Measurements from ENCODE around the gene SPECC1L.
"Not testable (repeated sequence)": the region's sequence is repeated elsewhere in the genome, so short reads cannot be mapped to it uniquely, and the experiment has no call there.

SPECC1L gene

GRCh38 chr22:24289114-24289513, 18.5 kb downstream of the SPECC1L start:
- DNase-seq, result no peak

DNA sequence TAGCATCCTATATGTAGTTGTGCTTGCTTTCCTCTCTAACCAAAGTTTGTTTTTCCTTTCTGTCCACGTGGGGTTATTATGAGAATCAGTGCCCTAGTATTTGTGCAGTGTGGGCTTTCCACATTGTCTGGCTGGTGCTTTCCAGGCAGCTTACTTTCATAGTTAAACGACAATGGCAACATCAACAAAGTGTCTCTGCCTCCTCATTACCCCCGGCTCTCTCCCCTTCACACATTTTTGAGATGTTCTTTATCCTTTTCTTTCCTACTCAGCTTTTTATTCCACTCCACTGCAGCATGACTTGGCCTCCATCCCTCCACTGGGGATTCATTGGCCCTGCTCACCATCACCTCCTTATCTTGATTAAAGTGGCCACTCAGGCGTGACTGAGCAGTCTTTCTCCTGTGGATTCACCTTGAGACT, 19.1 kb downstream of the SPECC1L start:
- DNase-seq, result no peak

GRCh38 chr22:24290459-24290858, 19.8 kb downstream of the SPECC1L start:
- no peak for DNase-seq

GRCh38 chr22:24291515-24292201, 21.0 kb downstream of the SPECC1L start:
- DNase-seq, result no peak

GRCh38 chr22:24292202-24292830, 21.7 kb downstream of the SPECC1L start:
- not testable (repeated sequence) for DNase-seq

DNA sequence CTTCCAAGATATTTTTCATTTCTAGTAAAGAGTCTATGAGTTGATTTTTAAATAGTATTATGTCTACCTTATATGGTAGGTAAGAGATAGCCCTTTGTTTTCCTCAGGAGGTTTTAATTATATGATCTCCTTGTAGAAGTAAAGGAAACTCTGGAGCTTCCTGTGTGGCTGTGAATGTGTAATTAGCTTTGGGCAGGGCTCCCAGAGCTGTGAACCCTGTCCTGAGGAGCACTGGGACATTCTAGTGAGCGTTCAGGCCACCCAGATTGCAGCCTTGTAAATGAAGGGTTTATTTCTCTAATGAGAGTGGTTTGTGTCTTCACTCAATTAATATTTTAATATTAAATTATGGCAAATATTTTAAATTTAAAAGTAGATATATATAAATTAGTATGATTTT, 24.3 kb downstream of the SPECC1L start:
- not testable (repeated sequence) for DNase-seq

DNA sequence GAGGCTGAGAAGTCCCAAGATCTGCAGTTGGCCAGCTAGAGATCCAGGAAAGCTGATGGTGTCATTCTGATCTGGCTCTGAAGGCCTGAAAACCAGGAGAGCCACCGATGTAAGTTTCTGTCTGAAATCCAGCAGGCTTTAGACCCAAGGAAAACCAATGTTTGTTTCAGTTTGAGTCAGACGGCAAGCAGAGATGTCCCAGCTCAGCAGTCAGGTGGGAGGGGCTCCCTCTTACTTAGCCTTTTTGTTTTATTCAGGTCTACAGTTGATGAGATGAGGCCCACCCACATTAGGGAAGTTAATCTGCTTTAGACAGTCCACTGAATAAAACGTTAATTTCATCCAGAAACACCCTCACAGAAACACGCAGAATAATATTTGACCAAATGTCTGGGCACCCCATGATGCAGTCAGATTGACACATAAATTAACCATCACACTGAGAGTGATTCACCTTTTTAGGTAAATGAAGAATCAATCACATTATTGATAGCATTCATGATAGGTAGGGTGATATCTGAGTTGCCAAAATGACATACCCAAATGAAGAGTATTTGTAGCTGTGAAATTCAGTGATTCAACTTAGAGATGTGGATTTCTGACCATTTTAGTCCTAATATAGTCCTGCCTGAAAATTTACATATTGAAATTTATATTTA, 28.0 kb downstream of the SPECC1L start:
- DNase-seq, result not testable (repeated sequence)

DNA sequence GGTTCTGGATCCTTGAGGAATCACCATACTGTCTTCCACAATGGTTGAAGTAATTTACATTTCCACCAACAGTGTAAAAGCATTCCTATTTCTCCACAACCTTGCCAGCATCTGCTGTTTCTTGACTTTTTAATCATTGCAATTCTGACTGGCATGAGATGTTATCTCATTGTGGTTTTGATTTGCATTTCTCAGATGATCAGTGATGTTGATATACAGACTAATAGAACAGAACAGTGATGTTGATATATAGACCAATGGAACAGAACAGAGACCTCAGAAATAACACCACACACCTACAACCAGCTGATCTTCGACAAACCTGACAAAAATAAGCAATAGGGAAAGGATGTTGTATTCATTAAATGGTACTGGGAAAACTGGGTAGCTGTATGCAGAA, 29.9 kb downstream of the SPECC1L start:
- not testable (repeated sequence) for DNase-seq

DNA sequence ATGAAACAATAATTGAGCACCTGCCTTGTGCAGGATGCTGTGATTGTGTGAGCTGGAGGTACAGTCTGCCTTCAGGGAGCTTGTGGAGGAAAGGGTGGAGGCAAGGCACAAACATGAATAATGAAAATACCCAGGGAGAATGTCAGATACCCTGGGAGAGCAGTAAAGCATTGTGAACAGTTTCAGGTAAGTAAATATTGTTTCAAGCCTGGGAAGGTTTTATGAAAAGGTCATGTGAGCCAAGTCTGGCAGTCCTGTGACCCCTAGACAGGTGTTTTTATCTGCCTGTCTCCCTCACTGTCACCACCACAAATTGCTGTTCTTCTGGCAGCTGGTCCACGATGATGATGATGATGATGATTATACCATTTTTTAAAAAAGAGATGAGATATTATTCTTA, 32.0 kb downstream of the SPECC1L start:
- no peak for DNase-seq

GRCh38 chr22:24303007-24303406, 32.4 kb downstream of the SPECC1L start:
- no peak for DNase-seq

- no peak for DNase-seq
Observed at GRCh38 chr22:24304062-24304675, 33.5 kb downstream of the SPECC1L start.

DNA sequence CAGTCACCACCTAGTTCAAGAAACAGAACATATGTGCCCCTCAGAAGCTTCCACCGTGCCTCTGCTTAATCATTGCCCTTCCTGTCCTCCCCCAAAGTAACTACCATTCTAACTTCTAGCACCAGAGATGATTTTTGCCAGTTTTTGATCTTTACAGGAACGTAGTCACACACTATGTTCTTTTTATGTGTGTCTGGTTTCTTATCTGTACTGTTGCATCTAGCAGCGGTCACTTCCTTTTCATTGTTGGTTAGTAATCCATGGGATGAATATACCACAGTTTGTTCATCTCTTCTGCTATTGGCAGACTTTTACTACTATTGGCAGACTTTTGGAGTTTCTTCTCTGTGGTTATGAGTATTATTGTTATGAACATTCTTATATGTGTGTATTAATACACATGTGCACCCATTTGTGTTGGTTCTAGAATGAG, 34.6 kb downstream of the SPECC1L start:
- no peak for DNase-seq

GRCh38 chr22:24310969-24311368, 40.3 kb downstream of the SPECC1L start:
- no peak for DNase-seq

DNA sequence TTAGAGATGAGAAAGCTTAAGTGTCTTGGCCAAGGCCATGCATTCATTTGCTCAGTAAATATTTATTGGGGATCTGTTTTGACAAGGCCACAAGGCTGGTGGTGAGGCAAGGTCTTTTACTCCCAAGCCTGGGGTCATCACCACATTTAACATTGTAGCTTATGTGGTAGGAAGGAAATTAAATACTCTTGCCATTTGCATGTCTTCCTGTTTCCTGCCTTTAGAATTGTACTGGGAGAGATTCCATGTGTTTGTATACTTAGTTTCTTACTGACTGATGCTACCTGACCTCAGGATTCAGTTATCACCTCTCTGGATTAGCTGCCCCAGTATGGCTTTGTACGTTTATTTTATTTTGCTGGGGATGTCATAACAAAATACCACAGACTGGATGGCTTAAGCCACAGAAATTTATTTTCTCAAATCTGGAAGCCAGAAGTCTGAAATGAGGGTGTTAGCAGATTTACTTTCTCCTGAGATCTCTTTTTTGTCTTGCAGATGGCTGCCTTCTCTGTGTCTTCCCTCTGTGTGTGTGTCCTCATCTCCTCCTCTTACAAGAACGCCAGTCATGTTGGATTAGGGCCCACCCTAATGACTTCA, 44.8 kb downstream of the SPECC1L start:
- DNase-seq, result no peak

DNA sequence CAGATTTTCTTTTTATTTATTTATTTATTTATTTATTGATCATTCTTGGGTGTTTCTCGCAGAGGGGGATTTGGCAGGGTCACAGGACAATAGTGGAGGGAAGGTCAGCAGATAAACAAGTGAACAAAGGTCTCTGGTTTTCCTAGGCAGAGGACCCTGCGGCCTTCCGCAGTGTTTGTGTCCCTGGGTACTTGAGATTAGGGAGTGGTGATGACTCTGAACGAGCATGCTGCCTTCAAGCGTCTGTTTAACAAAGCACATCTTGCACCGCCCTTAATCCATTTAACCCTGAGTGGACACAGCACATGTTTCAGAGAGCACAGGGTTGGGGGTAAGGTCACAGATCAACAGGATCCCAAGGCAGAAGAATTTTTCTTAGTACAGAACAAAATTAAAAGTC, 45.6 kb downstream of the SPECC1L start:
- DNase-seq, result not testable (repeated sequence)

GRCh38 chr22:24317511-24317910, 46.9 kb downstream of the SPECC1L start:
- DNase-seq, result not testable (repeated sequence)

DNA sequence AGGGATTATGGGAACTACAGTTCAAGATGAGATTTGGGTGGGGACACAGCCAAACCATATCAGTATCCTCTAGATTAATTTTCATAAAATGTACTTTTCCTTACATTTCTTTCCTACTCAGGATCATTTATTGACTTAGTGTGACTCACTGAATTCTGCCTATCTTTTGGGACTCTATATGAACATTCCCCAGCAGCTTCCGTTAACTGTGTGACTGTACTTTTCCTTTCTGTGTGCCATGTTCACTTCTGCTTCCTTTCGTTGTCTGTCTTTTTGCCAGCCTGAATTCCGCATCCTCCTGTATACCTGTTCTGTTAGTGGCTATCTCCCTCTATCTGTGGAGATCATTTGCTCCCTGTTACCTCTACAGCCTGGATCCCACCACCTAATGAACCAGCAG, 48.8 kb downstream of the SPECC1L start:
- DNase-seq, result no peak

DNA sequence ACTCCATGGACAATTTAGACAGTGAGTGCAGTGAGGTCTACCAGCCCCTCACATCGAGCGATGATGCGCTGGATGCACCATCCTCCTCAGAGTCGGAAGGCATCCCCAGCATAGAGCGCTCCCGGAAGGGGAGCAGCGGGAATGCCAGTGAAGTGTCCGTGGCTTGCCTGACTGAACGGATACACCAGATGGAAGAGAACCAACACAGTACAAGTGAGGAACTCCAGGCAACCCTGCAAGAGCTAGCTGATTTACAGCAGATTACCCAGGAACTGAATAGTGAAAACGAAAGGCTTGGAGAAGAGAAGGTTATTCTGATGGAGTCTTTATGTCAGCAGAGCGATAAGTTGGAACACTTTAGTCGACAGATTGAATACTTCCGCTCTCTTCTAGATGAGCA, 51.4 kb downstream of the SPECC1L start:
- no peak for DNase-seq

GRCh38 chr22:24322522-24322921, 51.9 kb downstream of the SPECC1L start:
- no peak for DNase-seq

DNA sequence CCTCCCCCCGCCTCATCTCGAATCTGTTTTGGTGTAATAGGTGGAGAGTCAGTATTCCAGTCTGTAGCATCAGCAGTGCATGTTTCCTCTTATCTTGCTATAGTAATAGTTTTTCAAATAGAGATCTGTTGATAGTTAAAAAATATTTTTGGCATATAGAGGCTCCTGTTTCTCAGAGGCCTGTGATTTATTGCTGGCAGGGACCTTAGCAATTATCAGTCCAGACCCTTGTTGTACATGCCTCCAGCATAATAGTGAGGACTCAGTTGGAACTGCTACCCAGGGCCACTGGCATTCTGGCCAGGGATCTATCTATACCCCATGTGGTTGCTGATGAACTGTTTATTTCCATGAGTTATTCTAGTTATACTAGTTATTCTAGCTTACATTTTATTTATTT, 52.6 kb downstream of the SPECC1L start:
- no peak for DNase-seq

- DNase-seq, result no peak
Observed at GRCh38 chr22:24323695-24324094, 53.1 kb downstream of the SPECC1L start.

DNA sequence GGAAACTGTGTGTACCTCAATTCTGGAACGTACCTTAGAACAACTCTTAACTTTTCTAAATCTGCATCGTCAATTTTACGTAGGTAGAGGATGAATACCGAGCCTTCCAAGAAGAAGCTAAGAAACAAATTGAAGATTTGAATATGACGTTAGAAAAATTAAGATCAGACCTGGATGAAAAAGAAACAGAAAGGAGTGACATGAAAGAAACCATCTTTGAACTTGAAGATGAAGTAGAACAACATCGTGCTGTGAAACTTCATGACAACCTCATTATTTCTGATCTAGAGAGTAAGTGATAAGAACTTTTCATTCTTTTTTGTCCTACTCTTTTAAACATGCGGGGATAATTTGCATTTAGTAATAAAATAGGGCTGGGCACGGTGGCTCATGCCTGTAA, 53.5 kb downstream of the SPECC1L start:
- no peak for DNase-seq

DNA sequence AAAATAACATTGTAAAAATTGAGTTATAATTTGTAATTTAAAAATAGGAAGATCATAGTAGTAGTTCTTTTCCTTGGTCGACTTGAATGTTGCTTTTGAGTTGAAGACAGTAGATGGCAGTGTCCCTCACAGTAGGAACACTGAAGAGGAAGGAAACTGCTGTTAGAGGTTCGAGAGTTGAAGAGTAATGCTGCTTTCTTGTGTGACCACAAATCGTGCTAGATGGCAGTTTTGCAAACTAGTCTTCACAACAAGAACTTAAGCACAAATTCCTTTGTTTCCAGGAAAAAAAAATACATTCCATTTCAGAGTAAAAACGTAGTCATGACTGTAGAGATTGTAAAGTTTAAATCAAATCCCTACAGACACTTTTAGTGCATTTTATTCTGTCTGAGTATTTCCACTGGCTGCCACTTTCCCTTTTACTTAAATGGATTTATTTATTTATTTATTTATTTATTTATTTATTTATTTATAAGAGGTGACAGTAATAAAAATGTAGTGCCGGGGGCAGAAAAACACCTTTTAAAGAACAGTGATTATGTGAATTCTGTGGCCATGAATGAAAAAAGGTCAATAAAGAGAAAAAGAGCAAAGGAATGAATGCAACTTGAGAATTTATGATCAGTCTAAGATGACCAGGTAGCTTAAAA, 54.6 kb downstream of the SPECC1L start:
- DNase-seq, result no peak

All from GOT3 (cell line).